ENCODE results near the gene RERE.

The RERE gene

DNA sequence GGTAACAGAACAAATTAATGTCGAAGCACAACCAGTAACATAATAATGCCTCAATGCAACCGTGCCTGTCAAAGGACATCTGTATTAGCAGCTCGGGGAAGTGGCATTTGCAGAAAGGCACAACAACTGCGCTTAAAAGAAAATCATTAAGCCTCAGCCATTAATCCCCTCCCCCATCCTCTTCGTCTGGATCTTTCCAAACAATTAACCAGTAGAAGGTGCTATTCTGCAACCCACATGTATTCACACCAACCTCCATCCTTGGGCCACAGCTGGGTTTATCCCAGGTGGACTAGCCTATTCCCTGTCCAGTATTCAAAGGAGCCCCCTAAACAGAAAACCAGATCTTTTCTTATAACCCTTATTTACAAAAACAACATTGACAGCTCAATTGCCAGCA is 2.6 kb downstream of the RERE start:
- CTCF ChIA-PET: interaction anchor here (1.4 kb wide), 2 partner anchors 34 to 43 kb away, joined by 4 to 11 read pairs; no protein-coding TSS in a partner anchor

DNA sequence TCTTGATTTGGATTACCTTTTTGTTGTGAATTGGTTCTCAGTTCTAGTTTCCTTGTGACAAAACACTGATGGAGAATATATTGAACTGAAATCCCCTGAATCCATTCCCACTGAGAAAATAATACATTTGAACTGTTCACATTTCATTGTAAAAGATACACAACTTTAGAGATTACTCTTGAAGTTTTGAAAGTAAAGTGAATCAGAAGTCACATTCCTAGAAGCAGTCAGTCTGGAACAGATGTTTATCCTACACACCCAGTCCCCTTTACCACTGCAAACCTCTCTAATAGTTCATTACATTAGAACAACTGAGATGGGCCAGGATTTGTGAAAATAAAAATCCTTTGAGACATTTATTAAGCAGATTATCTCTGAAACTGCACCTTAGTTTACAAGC is 3.4 kb downstream of the RERE start:
- no peak for DNase-seq (ENCODE audit: low read depth, low spot score)
- no peak overlapping the region for H3K4me3 ChIP-seq (ENCODE audit: low read depth, low read length)
- TF ChIP-seq, protein P1, sequence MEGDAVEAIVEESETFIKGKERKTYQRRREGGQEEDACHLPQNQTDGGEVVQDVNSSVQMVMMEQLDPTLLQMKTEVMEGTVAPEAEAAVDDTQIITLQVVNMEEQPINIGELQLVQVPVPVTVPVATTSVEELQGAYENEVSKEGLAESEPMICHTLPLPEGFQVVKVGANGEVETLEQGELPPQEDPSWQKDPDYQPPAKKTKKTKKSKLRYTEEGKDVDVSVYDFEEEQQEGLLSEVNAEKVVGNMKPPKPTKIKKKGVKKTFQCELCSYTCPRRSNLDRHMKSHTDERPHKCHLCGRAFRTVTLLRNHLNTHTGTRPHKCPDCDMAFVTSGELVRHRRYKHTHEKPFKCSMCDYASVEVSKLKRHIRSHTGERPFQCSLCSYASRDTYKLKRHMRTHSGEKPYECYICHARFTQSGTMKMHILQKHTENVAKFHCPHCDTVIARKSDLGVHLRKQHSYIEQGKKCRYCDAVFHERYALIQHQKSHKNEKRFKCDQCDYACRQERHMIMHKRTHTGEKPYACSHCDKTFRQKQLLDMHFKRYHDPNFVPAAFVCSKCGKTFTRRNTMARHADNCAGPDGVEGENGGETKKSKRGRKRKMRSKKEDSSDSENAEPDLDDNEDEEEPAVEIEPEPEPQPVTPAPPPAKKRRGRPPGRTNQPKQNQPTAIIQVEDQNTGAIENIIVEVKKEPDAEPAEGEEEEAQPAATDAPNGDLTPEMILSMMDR (IDR thresholded peaks at IDR 0.05; ENCODE audit: insufficient read depth, low read length, missing control alignments): no peak
- POLR2A ChIA-PET: no interaction called here
- CTCF ChIA-PET: interaction anchor here (1.2 kb wide), 1 partner anchor 10 kb away, joined by 3 read pairs; no protein-coding TSS in a partner anchor

More for the DNA sequence above, 2.6 kb downstream of the RERE start:
- no peak for DNase-seq (ENCODE audit: low read depth, low spot score)
- TF ChIP-seq, protein P1 (IDR thresholded peaks at IDR 0.05; ENCODE audit: insufficient read depth, low read length, missing control alignments): no peak
- no peak overlapping the region for H3K4me3 ChIP-seq (ENCODE audit: low read depth, low read length)
- POLR2A ChIA-PET: no interaction called here

GRCh38 chr1:8813016-8813763 is 4.2 kb downstream of the RERE start:
- no peak for DNase-seq (ENCODE audit: low read depth, low spot score)
- ChIA-PET POLR2A (no interaction called here), CTCF (interaction anchor here (0.7 to 2.9 kb wide), 6 partner anchors 9 to 427 kb away, joined by 3 to 14 read pairs (median 4); no protein-coding TSS in a partner anchor)
- no peak overlapping the region for H3K4me3 ChIP-seq (ENCODE audit: low read depth, low read length)
- TF ChIP-seq, protein P1 (IDR thresholded peaks at IDR 0.05; ENCODE audit: insufficient read depth, low read length, missing control alignments): no peak

DNA sequence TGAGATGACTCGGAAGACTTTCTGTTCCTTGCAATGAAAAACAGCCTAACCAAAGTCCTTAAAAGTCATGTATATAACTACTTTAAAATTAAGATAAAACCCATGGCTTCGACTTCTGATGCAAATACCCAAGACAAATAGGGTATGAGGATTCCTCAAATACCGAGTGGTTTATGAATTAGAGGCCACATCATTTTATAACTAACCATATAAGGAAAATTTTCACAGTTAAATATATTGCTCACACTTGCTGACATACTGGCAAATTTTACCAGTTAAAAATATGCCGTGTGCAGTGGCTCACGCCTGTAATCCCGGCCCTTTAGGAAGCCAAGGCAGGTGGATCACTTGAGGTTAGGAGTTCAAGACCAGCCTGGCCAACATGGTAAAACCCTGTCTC is 5.4 kb downstream of the RERE start:
- TF ChIP-seq, protein P1 (IDR thresholded peaks at IDR 0.05; ENCODE audit: insufficient read depth, low read length, missing control alignments): no peak
- H3K4me3 ChIP-seq (ENCODE audit: low read depth, low read length): no peak overlapping the region
- DNase-seq (ENCODE audit: low read depth, low spot score): no peak
- ChIA-PET CTCF (interaction anchor here (1.5 to 2.9 kb wide), 3 partner anchors 37 to 250 kb away, joined by 5 to 14 read pairs (median 8); no protein-coding TSS in a partner anchor), POLR2A (no interaction called here)

DNA sequence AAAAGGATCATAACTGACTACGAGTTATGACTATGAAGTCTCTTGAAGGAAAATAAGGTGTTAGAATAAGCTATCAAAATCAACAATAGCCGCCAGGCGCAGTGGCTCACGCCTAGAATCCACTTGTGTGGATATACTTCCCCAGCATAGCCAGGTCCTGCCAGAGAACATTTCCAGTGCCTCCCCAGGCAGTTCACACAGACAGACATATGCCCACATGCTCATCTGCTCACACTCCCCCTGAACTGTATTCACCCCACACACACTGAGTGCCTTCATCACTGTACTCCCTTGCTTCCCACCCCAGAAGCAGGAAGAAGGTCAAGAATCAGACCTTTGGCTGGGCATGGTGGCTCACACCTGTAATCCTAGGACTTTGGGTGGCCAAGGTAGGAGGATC is 6.5 kb downstream of the RERE start:
- ChIA-PET CTCF (interaction anchor here (2.4 to 2.9 kb wide), 2 partner anchors 38 to 249 kb away, joined by 8 to 14 read pairs; no protein-coding TSS in a partner anchor), POLR2A (no interaction called here)
- no peak for DNase-seq (ENCODE audit: low read depth, low spot score)
- H3K4me3 ChIP-seq (ENCODE audit: low read depth, low read length): no peak overlapping the region
- TF ChIP-seq, protein P1 (IDR thresholded peaks at IDR 0.05; ENCODE audit: insufficient read depth, low read length, missing control alignments): no peak

GRCh38 chr1:8809342-8809736 is 8.1 kb downstream of the RERE start:
- ChIA-PET POLR2A (no interaction called here), CTCF (interaction anchor here (1.3 kb wide), 1 partner anchor 43 kb away, joined by 3 read pairs; no protein-coding TSS in a partner anchor)
- H3K4me3 ChIP-seq (ENCODE audit: low read depth, low read length): no peak overlapping the region
- TF ChIP-seq, protein P1 (IDR thresholded peaks at IDR 0.05; ENCODE audit: insufficient read depth, low read length, missing control alignments): no peak
- no peak for DNase-seq (ENCODE audit: low read depth, low spot score)

Measured in AG04449 (cell line).